Lower leg skin (tissue), 3 donors: Measurements from ENCODE around the gene INSL3.

ENCODE experiments used
- POLR2A ChIP-seq, 2 donors: fragments of 450-650 bp; IDR thresholded peaks; one replicate each; pipeline ENCODE4 v1.6.1; 2016 to 2017; ENCODE audit warnings: antibody characterized with exemption in 2 of 2, mild to moderate bottlenecking in 1 of 2, moderate library complexity in 1 of 2
- TF ChIP-seq, protein P1 (sequence below), 3 donors: fragments of 450-650 bp; IDR thresholded peaks; one replicate each; pipeline ENCODE4 v1.5.1; 2016; ENCODE audit warnings: antibody characterized with exemption in 3 of 3, mild to moderate bottlenecking in 3 of 3, moderate library complexity in 2 of 3

DNA sequence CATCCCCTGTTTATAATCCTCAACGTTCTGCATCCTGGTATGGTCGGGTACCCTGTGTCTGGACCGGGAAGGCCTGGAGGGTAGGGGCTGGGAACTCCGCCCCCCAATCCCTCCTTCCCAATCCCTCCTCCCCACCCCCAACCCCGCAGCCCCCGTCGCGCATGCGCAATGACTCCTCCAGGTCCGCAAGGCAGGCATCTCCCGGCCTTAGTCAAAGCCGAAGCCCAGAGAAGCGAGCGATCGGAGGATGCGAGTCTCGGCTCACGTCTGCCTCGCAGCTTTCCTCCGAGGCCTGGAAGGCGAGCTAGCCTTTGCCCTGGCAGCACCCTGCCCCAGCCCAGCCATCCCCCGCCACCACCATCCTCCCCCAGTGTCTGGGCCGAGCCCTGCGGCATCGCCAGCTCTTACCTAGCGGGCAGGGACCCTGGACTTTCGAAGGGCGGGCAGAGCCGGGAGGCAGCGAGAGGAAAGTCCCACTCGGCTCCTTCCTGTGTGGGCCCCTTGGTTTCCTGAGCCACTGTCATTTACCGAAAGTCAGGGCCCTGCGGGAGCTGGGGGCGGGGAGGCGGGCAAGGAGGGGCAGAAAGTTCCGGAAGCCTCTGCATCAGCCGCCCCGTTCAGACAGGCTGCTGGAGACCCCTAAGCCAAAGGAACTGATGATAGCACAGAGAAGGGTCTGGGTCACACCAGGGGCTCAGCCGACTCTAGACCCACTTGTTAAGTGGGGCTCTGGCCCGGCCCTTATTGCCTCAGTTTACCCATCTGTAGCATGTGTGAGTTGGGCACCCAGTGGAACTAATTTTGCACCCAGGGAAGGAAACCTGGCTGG is 26.4 kb upstream of the INSL3 start, which contains the start of gene JAK3:
- TF ChIP-seq, protein P1, sequence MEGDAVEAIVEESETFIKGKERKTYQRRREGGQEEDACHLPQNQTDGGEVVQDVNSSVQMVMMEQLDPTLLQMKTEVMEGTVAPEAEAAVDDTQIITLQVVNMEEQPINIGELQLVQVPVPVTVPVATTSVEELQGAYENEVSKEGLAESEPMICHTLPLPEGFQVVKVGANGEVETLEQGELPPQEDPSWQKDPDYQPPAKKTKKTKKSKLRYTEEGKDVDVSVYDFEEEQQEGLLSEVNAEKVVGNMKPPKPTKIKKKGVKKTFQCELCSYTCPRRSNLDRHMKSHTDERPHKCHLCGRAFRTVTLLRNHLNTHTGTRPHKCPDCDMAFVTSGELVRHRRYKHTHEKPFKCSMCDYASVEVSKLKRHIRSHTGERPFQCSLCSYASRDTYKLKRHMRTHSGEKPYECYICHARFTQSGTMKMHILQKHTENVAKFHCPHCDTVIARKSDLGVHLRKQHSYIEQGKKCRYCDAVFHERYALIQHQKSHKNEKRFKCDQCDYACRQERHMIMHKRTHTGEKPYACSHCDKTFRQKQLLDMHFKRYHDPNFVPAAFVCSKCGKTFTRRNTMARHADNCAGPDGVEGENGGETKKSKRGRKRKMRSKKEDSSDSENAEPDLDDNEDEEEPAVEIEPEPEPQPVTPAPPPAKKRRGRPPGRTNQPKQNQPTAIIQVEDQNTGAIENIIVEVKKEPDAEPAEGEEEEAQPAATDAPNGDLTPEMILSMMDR (IDR thresholded peaks at IDR 0.05): no peak
- TF ChIP-seq POLR2A (IDR thresholded peaks at IDR 0.05): no peak
